Right atrium auricular region (tissue), 2 donors: ENCODE measurements around the gene FAM228B. TPM values are rescaled to one million over a fixed set of nuclear protein-coding genes. Genes with fewer than 3 reads are reported as not detected.
"Not testable (repeated sequence)": the region's sequence is repeated elsewhere in the genome, so short reads cannot be mapped to it uniquely, and the experiment has no call there.

Source experiments
- DNase-seq: peaks from one replicate; pipeline ENCODE4 v3.0.0-alpha.2; 2019; ENCODE audit warnings: low spot score
- H3K27ac ChIP-seq, 2 donors: fragments of 200-600 bp; sonication (generic); 1 replicate in 1 of 2; 2 replicates in 1 of 2; pipeline ENCODE4 v1.5.1; 2016 to 2019
- H3K27me3 ChIP-seq, 2 donors: fragments of 200-600 bp; sonication (generic); one replicate each; pipeline versions ENCODE4 v1.5.1 to v1.6.0; 2017 to 2019
- H3K36me3 ChIP-seq: fragments of 200-600 bp; sonication (generic); one replicate; pipeline ENCODE4 v1.5.1; 2016
- H3K4me1 ChIP-seq, 2 donors: fragments of 200-600 bp; sonication (generic); one replicate each; pipeline versions ENCODE4 v1.5.1 to v1.6.0; 2017 to 2019
- H3K4me3 ChIP-seq, 2 donors: fragments of 200-600 bp; sonication (generic); 1 replicate in 1 of 2; 2 replicates in 1 of 2; pipeline ENCODE4 v1.5.1; 2017 to 2019; ENCODE audit warnings: mild to moderate bottlenecking in 1 of 2, moderate library complexity in 1 of 2
- H3K9me3 ChIP-seq, 2 donors: fragments of 200-600 bp; sonication (generic); one replicate each; pipeline ENCODE4 v1.5.1; 2019
- CTCF ChIP-seq, 2 donors: fragments of 200-600 bp; sonication (generic); IDR thresholded peaks; one replicate each; pipeline ENCODE4 v1.5.1; 2019; ENCODE audit warnings: antibody characterized with exemption in 2 of 2
- total RNA-seq, 2 donors: library from RNA; depleted of rRNA; stranded (reverse); fragments of >200 nt; gene quantifications; one replicate each; pipeline ENCODE4 v1.1.0, GENCODE V29; 2016

FAM228B gene
- total RNA-seq, 2 donors from 2014 or later: 15.6 to 31.1 TPM

- H3K4me1 ChIP-seq: no peaks in the 10 kb centered on the region
- peaks cover 0 to 6% of the 10 kb centered on the region in 2 donors for H3K9me3 ChIP-seq
- no peak overlapping the region for H3K27ac ChIP-seq
- no peak overlapping the region for H3K4me3 ChIP-seq
- no peak for DNase-seq
- no peak for TF ChIP-seq CTCF (IDR thresholded peaks at IDR 0.05)
- H3K27me3 ChIP-seq: no peaks in the 10 kb centered on the region
- no peaks in the 10 kb centered on the region for H3K36me3 ChIP-seq
These were observed 59.2 kb downstream of the FAM228B start for GRCh38 chr2:24182507-24182906.

- Histone ChIP-seq H3K27ac (no peak overlapping the region), H3K27me3 (no peaks in the 10 kb centered on the region), H3K36me3 (no peaks in the 10 kb centered on the region), H3K9me3 (peaks cover 0 to 6% of the 10 kb centered on the region in 2 donors), H3K4me3 (no peak overlapping the region), H3K4me1 (no peaks in the 10 kb centered on the region)
- no peak for TF ChIP-seq CTCF (IDR thresholded peaks at IDR 0.05)
- DNase-seq: no peak
These were observed 60.2 kb downstream of the FAM228B start for GRCh38 chr2:24183366-24184069.

- peaks cover 0 to 6% of the 10 kb centered on the region in 2 donors for H3K9me3 ChIP-seq
- DNase-seq: no peak
- H3K27ac ChIP-seq: no peak overlapping the region
- no peaks in the 10 kb centered on the region for H3K27me3 ChIP-seq
- H3K4me1 ChIP-seq: no peaks in the 10 kb centered on the region
- no peak for TF ChIP-seq CTCF (IDR thresholded peaks at IDR 0.05)
- H3K36me3 ChIP-seq: no peaks in the 10 kb centered on the region
- H3K4me3 ChIP-seq: no peak overlapping the region
These were observed 66.3 kb downstream of the FAM228B start for GRCh38 chr2:24189551-24189950.

- Histone ChIP-seq H3K9me3 (peaks cover 0 to 1% of the 10 kb centered on the region in 2 donors), H3K36me3 (no peaks in the 10 kb centered on the region), H3K27me3 (no peaks in the 10 kb centered on the region), H3K4me3 (no peak overlapping the region), H3K27ac (no peak overlapping the region), H3K4me1 (no peaks in the 10 kb centered on the region)
- DNase-seq: no peak
- TF ChIP-seq CTCF (IDR thresholded peaks at IDR 0.05): no peak
These were observed 67.2 kb downstream of the FAM228B start for GRCh38 chr2:24190503-24190902.

GRCh38 chr2:24191156-24191555 is 67.9 kb downstream of the FAM228B start:
- Histone ChIP-seq H3K4me1 (no peaks in the 10 kb centered on the region), H3K27me3 (no peaks in the 10 kb centered on the region), H3K36me3 (no peaks in the 10 kb centered on the region), H3K9me3 (no peaks in the 10 kb centered on the region), H3K27ac (no peak overlapping the region), H3K4me3 (no peak overlapping the region)
- no peak for DNase-seq
- no peak for TF ChIP-seq CTCF (IDR thresholded peaks at IDR 0.05)

DNA sequence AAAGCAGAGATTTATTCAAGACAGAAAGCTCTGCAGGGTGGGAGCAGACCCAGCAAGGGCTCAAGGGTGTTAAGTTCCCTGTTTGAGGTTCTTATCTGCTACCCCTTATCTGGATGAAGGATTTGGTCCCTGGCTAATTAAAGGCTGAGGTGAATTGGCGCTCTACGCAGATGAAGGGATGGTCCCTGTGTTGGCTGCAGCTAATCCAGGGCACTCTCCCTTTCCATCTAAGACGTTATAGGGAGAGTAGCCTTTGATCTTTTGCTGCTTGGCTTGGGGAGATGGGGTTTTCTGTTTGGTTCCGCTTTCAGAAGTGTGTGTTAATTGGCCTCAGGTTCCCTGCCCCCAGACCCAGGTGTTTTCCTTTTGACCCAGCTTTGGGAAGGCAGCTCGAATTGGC is 68.6 kb downstream of the FAM228B start:
- Histone ChIP-seq H3K4me3 (no peak overlapping the region), H3K27me3 (no peaks in the 10 kb centered on the region), H3K27ac (no peak overlapping the region), H3K4me1 (no peaks in the 10 kb centered on the region), H3K36me3 (no peaks in the 10 kb centered on the region), H3K9me3 (no peaks in the 10 kb centered on the region)
- DNase-seq: no peak
- TF ChIP-seq CTCF (IDR thresholded peaks at IDR 0.05): no peak

DNA sequence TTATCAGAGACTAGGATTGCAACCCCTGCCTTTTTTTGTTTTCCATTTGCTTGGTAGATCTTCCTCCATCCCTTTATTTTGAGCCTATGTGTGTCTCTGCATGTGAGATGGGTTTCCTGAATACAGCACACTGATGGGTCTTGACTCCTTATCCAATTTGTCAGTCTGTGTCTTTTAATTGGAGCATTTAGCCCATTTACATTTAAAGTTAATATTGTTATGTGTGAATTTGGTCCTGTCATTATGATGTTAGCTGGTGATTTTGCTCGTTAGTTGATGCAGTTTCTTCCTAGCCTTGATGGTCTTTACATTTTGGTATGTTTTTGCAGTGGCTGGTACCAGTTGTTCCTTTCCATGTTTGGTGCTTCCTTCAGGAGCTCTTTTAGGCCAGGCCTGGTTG is 73.9 kb downstream of the FAM228B start:
- H3K27me3 ChIP-seq, H3K36me3 ChIP-seq, DNase-seq, H3K27ac ChIP-seq, H3K4me1 ChIP-seq, H3K4me3 ChIP-seq, H3K9me3 ChIP-seq: not testable (repeated sequence)
